Measurements from ENCODE around the gene MERTK. TPM values are rescaled to one million over a fixed set of nuclear protein-coding genes. Genes with fewer than 3 reads are reported as not detected.

MERTK gene
- total and polyA plus RNA-seq, 2 of the 13 experiments (the other 11 are each of a cell fraction or from before 2014, with no cell fraction given): 37.3 to 44.7 TPM

GRCh38 chr2:111995148-111995547 is 96.7 kb downstream of the MERTK start (continued):
- TF ChIP-seq, protein P1, sequence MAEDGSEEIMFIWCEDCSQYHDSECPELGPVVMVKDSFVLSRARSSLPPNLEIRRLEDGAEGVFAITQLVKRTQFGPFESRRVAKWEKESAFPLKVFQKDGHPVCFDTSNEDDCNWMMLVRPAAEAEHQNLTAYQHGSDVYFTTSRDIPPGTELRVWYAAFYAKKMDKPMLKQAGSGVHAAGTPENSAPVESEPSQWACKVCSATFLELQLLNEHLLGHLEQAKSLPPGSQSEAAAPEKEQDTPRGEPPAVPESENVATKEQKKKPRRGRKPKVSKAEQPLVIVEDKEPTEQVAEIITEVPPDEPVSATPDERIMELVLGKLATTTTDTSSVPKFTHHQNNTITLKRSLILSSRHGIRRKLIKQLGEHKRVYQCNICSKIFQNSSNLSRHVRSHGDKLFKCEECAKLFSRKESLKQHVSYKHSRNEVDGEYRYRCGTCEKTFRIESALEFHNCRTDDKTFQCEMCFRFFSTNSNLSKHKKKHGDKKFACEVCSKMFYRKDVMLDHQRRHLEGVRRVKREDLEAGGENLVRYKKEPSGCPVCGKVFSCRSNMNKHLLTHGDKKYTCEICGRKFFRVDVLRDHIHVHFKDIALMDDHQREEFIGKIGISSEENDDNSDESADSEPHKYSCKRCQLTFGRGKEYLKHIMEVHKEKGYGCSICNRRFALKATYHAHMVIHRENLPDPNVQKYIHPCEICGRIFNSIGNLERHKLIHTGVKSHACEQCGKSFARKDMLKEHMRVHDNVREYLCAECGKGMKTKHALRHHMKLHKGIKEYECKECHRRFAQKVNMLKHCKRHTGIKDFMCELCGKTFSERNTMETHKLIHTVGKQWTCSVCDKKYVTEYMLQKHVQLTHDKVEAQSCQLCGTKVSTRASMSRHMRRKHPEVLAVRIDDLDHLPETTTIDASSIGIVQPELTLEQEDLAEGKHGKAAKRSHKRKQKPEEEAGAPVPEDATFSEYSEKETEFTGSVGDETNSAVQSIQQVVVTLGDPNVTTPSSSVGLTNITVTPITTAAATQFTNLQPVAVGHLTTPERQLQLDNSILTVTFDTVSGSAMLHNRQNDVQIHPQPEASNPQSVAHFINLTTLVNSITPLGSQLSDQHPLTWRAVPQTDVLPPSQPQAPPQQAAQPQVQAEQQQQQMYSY (CRISPR knock-in tag; IDR thresholded peaks at IDR 0.05): no peak
- TF ChIP-seq ZNF343 (CRISPR knock-in tag; IDR thresholded peaks at IDR 0.05): no peak
- TF ChIP-seq ZKSCAN8 (CRISPR knock-in tag; IDR thresholded peaks at IDR 0.05; ENCODE audit: borderline replicate concordance): no peak
- no peak for TF ChIP-seq NONO (IDR thresholded peaks at IDR 0.05)
- no peak for TF ChIP-seq NONO (CRISPR knock-in tag; conservative IDR thresholded peaks at IDR 0.05)
- no peak for TF ChIP-seq ZNF546 (CRISPR knock-in tag; conservative IDR thresholded peaks at IDR 0.05)
- no peak for TF ChIP-seq FOXO1 (CRISPR knock-in tag; IDR thresholded peaks at IDR 0.05)
- no peak for TF ChIP-seq POLR2G (IDR thresholded peaks at IDR 0.05; ENCODE audit: low read depth, low read length)
- TF ChIP-seq ZNF468 (CRISPR knock-in tag; IDR thresholded peaks at IDR 0.05): no peak
- TF ChIP-seq, protein P2, sequence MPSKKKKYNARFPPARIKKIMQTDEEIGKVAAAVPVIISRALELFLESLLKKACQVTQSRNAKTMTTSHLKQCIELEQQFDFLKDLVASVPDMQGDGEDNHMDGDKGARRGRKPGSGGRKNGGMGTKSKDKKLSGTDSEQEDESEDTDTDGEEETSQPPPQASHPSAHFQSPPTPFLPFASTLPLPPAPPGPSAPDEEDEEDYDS (CRISPR knock-in tag; IDR thresholded peaks at IDR 0.05): 0 out of 2 replicates have a peak, but pooled peaks have one; percentile 27
- no peak for TF ChIP-seq MNT (IDR thresholded peaks at IDR 0.05)
- no peak for TF ChIP-seq TOE1 (CRISPR knock-in tag; IDR thresholded peaks at IDR 0.05)
- no peak for TF ChIP-seq FOXP4 (CRISPR knock-in tag; IDR thresholded peaks at IDR 0.05)
- TF ChIP-seq FOSL1 (CRISPR knock-in tag; IDR thresholded peaks at IDR 0.05; ENCODE audit: borderline replicate concordance): no peak
- TF ChIP-seq PBX3 (CRISPR knock-in tag; IDR thresholded peaks at IDR 0.05; ENCODE audit: borderline replicate concordance): no peak
- no peak for TF ChIP-seq JUN (CRISPR knock-in tag; IDR thresholded peaks at IDR 0.05)
- no peak for TF ChIP-seq ZNF230 (CRISPR knock-in tag; IDR thresholded peaks at IDR 0.05)
- no peak for TF ChIP-seq ZSCAN22 (CRISPR knock-in tag; IDR thresholded peaks at IDR 0.05)
- no peak for TF ChIP-seq ZNF772 (CRISPR knock-in tag; IDR thresholded peaks at IDR 0.05)
- no peak for TF ChIP-seq ZNF562 (CRISPR knock-in tag; IDR thresholded peaks at IDR 0.05; ENCODE audit: borderline replicate concordance)
- no peak for TF ChIP-seq MAF1 (CRISPR knock-in tag; IDR thresholded peaks at IDR 0.05; ENCODE audit: borderline replicate concordance)
- no peak for TF ChIP-seq TAF1 (CRISPR knock-in tag; IDR thresholded peaks at IDR 0.05)
